Hepatocyte (in vitro differentiated cells): ENCODE results near the gene USP6NL. TPM values are rescaled to one million over a fixed set of nuclear protein-coding genes. Genes with fewer than 3 reads are reported as not detected.

ENCODE experiments used
- DNase-seq: peaks from one replicate; pipeline ENCODE4 v3.0.0-alpha.2; 2016; ENCODE audit warnings: low spot score
- H2AFZ ChIP-seq: fragments of 200-600 bp; sonication (generic); 2 replicates; pipeline ENCODE4 v1.6.0; 2016; ENCODE audit warnings: antibody characterized with exemption, mild to moderate bottlenecking
- H3K27ac ChIP-seq: fragments of 200-600 bp; sonication (generic); 2 replicates; pipeline ENCODE4 v1.5.1; 2016; ENCODE audit warnings: mild to moderate bottlenecking
- H3K27me3 ChIP-seq: fragments of 200-600 bp; sonication (generic); 2 replicates; pipeline ENCODE4 v1.6.1; 2016
- H3K36me3 ChIP-seq: fragments of 200-600 bp; sonication (generic); replicated peaks from 2 replicates; pipeline ENCODE4 v1.5.1; 2016; ENCODE audit warnings: low read depth; ENCODE audit not compliant: insufficient read depth
- H3K4me1 ChIP-seq: fragments of 200-600 bp; sonication (generic); 2 replicates; pipeline ENCODE4 v1.5.1; 2016; ENCODE audit warnings: mild to moderate bottlenecking, moderate library complexity; ENCODE audit not compliant: insufficient read depth
- H3K4me2 ChIP-seq: fragments of 200-600 bp; sonication (generic); 2 replicates; pipeline ENCODE4 v1.6.0; 2016
- H3K4me3 ChIP-seq: fragments of 200-600 bp; sonication (generic); 2 replicates; pipeline ENCODE4 v1.5.1; 2016; ENCODE audit warnings: mild to moderate bottlenecking
- H3K79me2 ChIP-seq: fragments of 200-600 bp; sonication (generic); 2 replicates; pipeline ENCODE4 v1.6.0; 2017; ENCODE audit warnings: mild to moderate bottlenecking
- H3K9me2 ChIP-seq: fragments of 200-600 bp; sonication (generic); replicated peaks from 2 replicates; pipeline ENCODE4 v1.6.0; 2017; ENCODE audit warnings: mild to moderate bottlenecking; ENCODE audit not compliant: insufficient read depth
- H3K9me3 ChIP-seq: fragments of 200-600 bp; sonication (generic); 2 replicates; pipeline ENCODE4 v1.5.1; 2016; ENCODE audit warnings: low read depth, mild to moderate bottlenecking
- H4K20me1 ChIP-seq: fragments of 200-600 bp; sonication (generic); 2 replicates; pipeline ENCODE4 v1.6.0; 2016; ENCODE audit warnings: mild to moderate bottlenecking; ENCODE audit not compliant: insufficient read depth, poor library complexity, severe bottlenecking
- CTCF ChIP-seq: fragments of 200-600 bp; sonication (generic); IDR thresholded peaks from 2 replicates; pipeline ENCODE4 v1.5.1; 2016; ENCODE audit warnings: antibody characterized with exemption, mild to moderate bottlenecking; ENCODE audit not compliant: poor library complexity
- EZH2 ChIP-seq: fragments of 200-600 bp; sonication (generic); IDR thresholded peaks from 2 replicates; pipeline ENCODE4 v1.6.1; 2016; ENCODE audit warnings: antibody characterized with exemption, mild to moderate bottlenecking, borderline replicate concordance
- EZH2phosphoT487 ChIP-seq: fragments of 200-600 bp; sonication (generic); IDR thresholded peaks from one replicate; pipeline ENCODE4 v1.6.1; 2018; ENCODE audit warnings: antibody characterized with exemption, mild to moderate bottlenecking, low read depth, moderate library complexity; ENCODE audit not compliant: unreplicated experiment, severe bottlenecking
- WGBS: methylation state at CpG from one replicate; pipeline ENCODE4 v1.1.6; 2016; ENCODE audit warnings: low lambda C conversion rate; ENCODE audit errors: missing lambda C conversion rate; 5-methylcytosine and 5-hydroxymethylcytosine counted together
- polyA plus RNA-seq: library from polyadenylated mRNA; unstranded; fragments of >200 nt; fragmentation: Nextera tagmentation; extraction: Ambion mirVana; gene quantifications from 2 replicates; pipeline ENCODE4 v1.2.1, GENCODE V29; 2016
- total RNA-seq: library from RNA; depleted of rRNA; stranded (reverse); fragments of >200 nt; gene quantifications from 2 replicates; pipeline ENCODE4 v1.2.3, GENCODE V29; 2014

Gene USP6NL
- total and polyA plus RNA-seq, 2 experiments from 2014 or later = 14.9 to 20.8 TPM

GRCh38 chr10:11415095-11415494 is 196.4 kb downstream of the USP6NL start:
- no peak for DNase-seq
- Histone ChIP-seq H3K27ac (no peak overlapping the region), H3K4me3 (no peak overlapping the region), H3K9me3 (no peaks in the 10 kb centered on the region), H4K20me1 (no peaks in the 10 kb centered on the region), H3K4me2 (no peak overlapping the region), H3K4me1 (no peaks in the 10 kb centered on the region), H2AFZ (no peak overlapping the region), H3K79me2 (no peaks in the 10 kb centered on the region), H3K36me3 (no peaks in the 10 kb centered on the region), H3K27me3 (no peaks in the 10 kb centered on the region), H3K9me2 (no peaks in the 10 kb centered on the region)
- no peak for TF ChIP-seq CTCF
- TF ChIP-seq EZH2phosphoT487 = no peak
- TF ChIP-seq EZH2 = no peak
- WGBS = 88% methylated on average over 5 of the region's 5 CpGs

- no peak for TF ChIP-seq EZH2
- no peak for TF ChIP-seq EZH2phosphoT487
- TF ChIP-seq CTCF = no peak
- no peaks in the 10 kb centered on the region for H4K20me1 ChIP-seq
- H2AFZ ChIP-seq = no peak overlapping the region
- no peaks in the 10 kb centered on the region for H3K36me3 ChIP-seq
- no peaks in the 10 kb centered on the region for H3K79me2 ChIP-seq
- DNase-seq = no peak
- H3K9me2 ChIP-seq = no peaks in the 10 kb centered on the region
- no peaks in the 10 kb centered on the region for H3K27me3 ChIP-seq
- H3K4me1 ChIP-seq = no peaks in the 10 kb centered on the region
- 86% methylated on average over 7 of the region's 7 CpGs for WGBS
- no peak overlapping the region for H3K4me3 ChIP-seq
- H3K9me3 ChIP-seq = no peaks in the 10 kb centered on the region
- no peak overlapping the region for H3K4me2 ChIP-seq
- H3K27ac ChIP-seq = no peak overlapping the region
Observed at GRCh38 chr10:11414314-11415038, 197.0 kb downstream of the USP6NL start.

DNA sequence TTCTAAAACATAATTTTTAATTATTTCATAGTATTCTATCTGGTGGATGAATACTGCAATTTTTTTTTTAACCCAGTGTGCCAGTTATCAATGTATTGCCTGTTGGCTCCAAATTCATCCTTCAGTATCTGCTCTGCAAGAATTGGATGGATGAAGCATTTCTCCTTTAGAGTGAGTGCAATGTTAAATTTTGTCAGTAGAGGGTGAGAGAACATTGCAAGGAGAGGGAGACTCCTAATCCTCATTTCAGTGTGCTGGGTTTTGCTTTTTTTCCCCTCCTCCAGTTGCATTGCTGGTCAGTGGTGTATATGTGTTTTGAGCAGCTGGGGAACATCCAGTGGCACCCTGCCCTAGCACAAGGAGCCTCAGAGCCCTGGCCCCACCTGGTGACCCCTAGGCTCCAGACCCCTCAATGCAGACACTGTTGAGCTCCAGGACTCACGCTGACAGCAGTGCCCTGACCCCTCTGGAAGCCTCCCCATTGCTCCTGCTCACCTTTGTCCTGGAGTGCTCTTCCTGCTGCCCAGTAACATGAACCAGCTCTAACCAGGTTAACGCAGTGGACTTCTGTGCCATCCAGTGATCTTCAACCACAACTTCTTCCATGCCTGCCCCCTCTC is 199.4 kb downstream of the USP6NL start:
- 93% methylated on average over 2 of the region's 2 CpGs for WGBS
- H3K27ac ChIP-seq = no peak overlapping the region
- H3K9me3 ChIP-seq = no peaks in the 10 kb centered on the region
- no peaks in the 10 kb centered on the region for H3K36me3 ChIP-seq
- DNase-seq = no peak
- no peak overlapping the region for H2AFZ ChIP-seq
- no peak overlapping the region for H3K4me3 ChIP-seq
- no peak overlapping the region for H3K4me2 ChIP-seq
- no peaks in the 10 kb centered on the region for H3K79me2 ChIP-seq
- H3K27me3 ChIP-seq = no peaks in the 10 kb centered on the region
- no peaks in the 10 kb centered on the region for H3K9me2 ChIP-seq
- no peak for TF ChIP-seq EZH2phosphoT487
- TF ChIP-seq CTCF = no peak
- TF ChIP-seq EZH2 = no peak
- no peaks in the 10 kb centered on the region for H3K4me1 ChIP-seq
- no peaks in the 10 kb centered on the region for H4K20me1 ChIP-seq
